K562 (cell line): ENCODE measurements around the gene PHF3. TPM values are rescaled to one million over a fixed set of nuclear protein-coding genes. Genes with fewer than 3 reads are reported as not detected.

Source experiments
- ASH1L ChIP-seq: fragments of 450-650 bp; IDR thresholded peaks from 2 replicates; pipeline ENCODE4 v1.6.1; 2018; ENCODE audit warnings: borderline replicate concordance, mild to moderate bottlenecking, low read depth; ENCODE audit not compliant: partially characterized antibody
- CREB3L1 ChIP-seq: fragments of 450-650 bp; IDR thresholded peaks from 2 replicates; pipeline ENCODE4 v1.6.1; 2014; ENCODE audit warnings: low read depth, mild to moderate bottlenecking, moderate library complexity, borderline replicate concordance
- FOXJ3 ChIP-seq: sonication (generic); formaldehyde crosslinking; IDR thresholded peaks from 2 replicates; pipeline ENCODE4 v1.4.0; 2020; ENCODE audit warnings: mild to moderate bottlenecking, missing genetic modification reagents
- KLF16 ChIP-seq: IDR thresholded peaks from 2 replicates; pipeline ENCODE4 v1.6.1; 2016; ENCODE audit warnings: antibody characterized with exemption
- NFATC3 ChIP-seq: fragments of 450-650 bp; IDR thresholded peaks from 2 replicates; pipeline ENCODE4 v1.6.1; 2017; ENCODE audit warnings: mild to moderate bottlenecking
- NFYB ChIP-seq: IDR thresholded peaks from 2 replicates; pipeline ENCODE4 v1.6.1; 2011; ENCODE audit warnings: mild to moderate bottlenecking, moderate library complexity; ENCODE audit not compliant: insufficient read length; ENCODE audit errors: extremely low read depth
- TRIM28 ChIP-seq: fragments of 450-650 bp; IDR thresholded peaks from 2 replicates; pipeline ENCODE4 v1.6.1; 2017
- TSHZ1 ChIP-seq: fragments of 250-450 bp; sonication (Bioruptor Pico); IDR thresholded peaks from 2 replicates; pipeline ENCODE4 v1.4.0; 2020; ENCODE audit warnings: mild to moderate bottlenecking, moderate library complexity
- ZBTB34 ChIP-seq: fragments of 250-450 bp; sonication (Bioruptor Pico); IDR thresholded peaks from 2 replicates; pipeline ENCODE4 v1.8.0; 2021; ENCODE audit warnings: mild to moderate bottlenecking, moderate library complexity
- ZFP30 ChIP-seq: fragments of 250-450 bp; sonication (Bioruptor Pico); IDR thresholded peaks from 2 replicates; pipeline ENCODE4 v1.8.0; 2022; ENCODE audit warnings: moderate library complexity, mild to moderate bottlenecking, inconsistent platforms, borderline replicate concordance
- ZNF184 ChIP-seq: sonication (generic); formaldehyde crosslinking; IDR thresholded peaks from 2 replicates; pipeline ENCODE4 v1.5.0; 2020; ENCODE audit warnings: missing genetic modification reagents
- ZNF407 ChIP-seq: fragments of 450-650 bp; IDR thresholded peaks from 2 replicates; pipeline ENCODE4 v1.6.1; 2016; ENCODE audit warnings: low read depth
- polyA plus RNA-seq, 8 experiments: library from polyadenylated mRNA; depleted of rRNA in 4 of 8; stranded (reverse) in 5 of 8; unstranded in 3 of 8; fragments of >200 nt; fragmentation: Nextera tagmentation in 2 of 8; fragmentation: Illumina TruSeq in 1 of 8; extraction: Ambion mirVana in 2 of 8; extraction: Trizol in 1 of 8; gene quantifications; 2 replicates each; pipeline versions ENCODE4 v1.2.1 to v1.2.3, GENCODE V29; 2011 to 2014; ENCODE audit warnings: inconsistent platforms in 1 of 8, missing spikeins in 1 of 8
- total RNA-seq, 7 experiments: library from RNA; depleted of rRNA in 6 of 7; stranded (reverse); fragments of >200 nt in 6 of 7; fragmentation: Illumina TruSeq in 2 of 7; extraction: Trizol in 2 of 7; gene quantifications; 2 replicates each; pipeline versions ENCODE4 v1.2.1 to v1.2.3, GENCODE V29; 2011 to 2021; ENCODE audit warnings: low replicate concordance in 1 of 7

The PHF3 gene
- total and polyA plus RNA-seq, 9 of the 15 experiments (the other 6 are each of a cell fraction or from before 2014, with no cell fraction given): 8.1 to 51.2 (median 30.9) TPM

- TF ChIP-seq ZNF407: no peak
- no peak for TF ChIP-seq ZBTB34 (CRISPR knock-in tag)
- TF ChIP-seq NFYB: no peak
- TF ChIP-seq TSHZ1 (CRISPR knock-in tag): no peak
- no peak for TF ChIP-seq ZNF184
- no peak for TF ChIP-seq KLF16
- no peak for TF ChIP-seq ASH1L
- no peak for TF ChIP-seq NFATC3
- no peak for TF ChIP-seq ZFP30 (CRISPR knock-in tag)
- no peak for TF ChIP-seq TRIM28
- no peak for TF ChIP-seq FOXJ3 (CRISPR knock-in tag)
- TF ChIP-seq CREB3L1: no peak; the same call in 1 of the 2 replicates
These were observed at the start of gene PHF3 (continued) for GRCh38 chr6:63635588-63636517.
